SHP77 (cell line): ENCODE data around the gene TNFRSF18.

Experiments used
- DNase-seq, 2 experiments: peaks; one replicate each; lab custom pipeline; 2025; lab: John Stamatoyannopoulos, UW

TNFRSF18 gene

DNA sequence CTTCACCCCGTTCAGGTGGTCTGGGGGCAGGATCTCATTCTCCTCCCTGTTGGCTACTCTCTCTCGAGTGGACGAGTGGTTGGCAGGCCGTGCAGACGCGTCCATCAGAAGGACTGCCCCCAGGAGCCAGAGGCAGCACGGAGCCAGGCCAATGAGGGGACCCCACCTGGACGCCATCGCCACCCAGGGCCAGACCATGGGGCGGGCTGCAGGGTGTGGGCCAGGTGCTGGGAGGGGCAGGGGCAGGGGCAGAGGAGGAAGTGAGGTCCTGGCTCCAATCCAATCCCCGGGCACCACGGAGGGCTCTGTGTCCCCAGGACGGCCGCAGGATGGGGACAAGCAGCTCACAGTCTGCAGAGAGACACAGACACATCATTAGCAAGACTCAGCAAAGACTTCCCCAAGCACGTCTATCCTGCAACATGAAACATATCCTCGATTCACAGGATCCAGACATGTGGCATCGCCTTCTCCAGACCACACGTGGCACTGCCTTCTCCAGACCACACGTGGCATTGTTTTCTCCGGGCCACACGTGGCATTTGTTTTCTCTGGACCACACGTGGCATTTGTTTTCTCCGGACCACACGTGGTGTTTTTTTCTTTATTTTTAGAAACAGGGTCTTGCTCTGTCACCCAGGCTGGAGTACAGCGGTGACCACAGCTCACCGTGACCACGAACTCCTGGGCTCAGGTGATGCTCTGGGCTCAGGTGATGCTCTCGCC, 22.4 kb upstream of the TNFRSF18 start:
- no peak for DNase-seq

DNA sequence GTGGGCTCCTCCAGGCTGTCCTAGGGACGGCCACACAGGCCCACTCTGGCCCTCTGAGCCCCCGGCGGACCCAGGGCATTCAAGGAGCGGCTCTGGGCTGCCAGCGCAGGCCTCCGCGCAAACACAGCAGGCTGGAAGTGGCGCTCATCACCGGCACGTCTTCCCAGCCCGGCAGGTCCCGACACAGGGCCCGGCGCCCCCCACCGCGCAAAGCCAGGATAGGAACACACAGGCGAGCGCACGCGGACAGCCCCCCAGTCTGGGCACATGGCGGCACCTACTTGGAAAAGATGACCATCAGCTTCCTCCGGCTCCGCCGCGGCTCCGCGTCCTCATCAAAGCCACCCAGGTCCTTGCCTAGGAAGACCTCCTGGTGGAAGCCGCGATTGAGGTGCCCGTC, 21.8 kb upstream of the TNFRSF18 start:
- no peak for DNase-seq

- no peak for DNase-seq
These were observed 21.0 kb upstream of the TNFRSF18 start for GRCh38 chr1:1227386-1227785.

GRCh38 chr1:1226566-1227362, 20.4 kb upstream of the TNFRSF18 start:
- no peak for DNase-seq

DNA sequence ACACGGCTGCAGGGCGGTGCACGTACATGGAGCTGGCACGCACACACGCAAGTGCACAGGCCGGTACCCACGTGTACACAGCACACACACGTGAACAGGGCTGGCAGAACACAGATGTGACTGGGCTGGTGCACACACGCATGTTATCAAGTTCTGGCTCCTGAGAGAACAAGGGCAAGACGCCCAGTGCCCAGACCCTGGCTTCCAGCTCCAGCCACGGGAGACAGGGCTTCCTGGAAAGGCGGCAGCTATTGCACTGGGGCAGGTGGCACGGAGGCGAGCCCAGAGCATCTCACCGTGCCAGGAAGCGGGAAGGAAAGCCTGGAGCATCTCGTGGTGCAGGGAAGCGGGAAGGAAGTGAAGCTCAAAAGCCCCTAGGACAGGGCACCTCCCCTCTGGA, 19.5 kb upstream of the TNFRSF18 start:
- no peak for DNase-seq

DNA sequence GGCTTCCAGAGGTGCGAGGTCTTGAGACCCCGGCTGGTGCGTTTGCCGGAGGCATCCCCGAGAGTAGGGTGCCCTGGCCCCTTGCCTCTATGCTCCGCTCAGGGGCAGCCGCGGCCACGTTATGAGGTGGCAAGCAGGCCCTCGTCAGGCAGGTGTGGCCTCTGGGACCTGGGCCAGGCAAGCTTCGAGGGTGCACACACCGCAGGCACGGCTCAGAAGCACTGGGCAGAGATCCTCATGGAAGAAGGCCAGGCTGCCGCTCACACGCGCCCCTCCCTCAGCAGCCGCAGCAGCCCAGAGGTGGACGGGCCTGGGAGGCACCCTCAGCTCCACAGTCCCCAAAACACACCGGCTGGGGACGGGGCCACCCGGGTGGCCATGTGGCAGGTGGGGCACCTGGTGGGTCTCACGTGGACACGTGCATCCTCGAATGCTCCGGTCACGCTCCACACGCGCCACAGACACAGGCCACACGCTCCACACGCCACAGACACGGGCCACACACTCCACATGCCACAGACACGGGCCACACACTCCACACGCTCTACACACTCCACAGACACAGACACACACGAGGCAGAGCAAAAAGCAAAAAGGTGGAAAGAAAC, 18.9 kb upstream of the TNFRSF18 start:
- DNase-seq, result no peak

DNA sequence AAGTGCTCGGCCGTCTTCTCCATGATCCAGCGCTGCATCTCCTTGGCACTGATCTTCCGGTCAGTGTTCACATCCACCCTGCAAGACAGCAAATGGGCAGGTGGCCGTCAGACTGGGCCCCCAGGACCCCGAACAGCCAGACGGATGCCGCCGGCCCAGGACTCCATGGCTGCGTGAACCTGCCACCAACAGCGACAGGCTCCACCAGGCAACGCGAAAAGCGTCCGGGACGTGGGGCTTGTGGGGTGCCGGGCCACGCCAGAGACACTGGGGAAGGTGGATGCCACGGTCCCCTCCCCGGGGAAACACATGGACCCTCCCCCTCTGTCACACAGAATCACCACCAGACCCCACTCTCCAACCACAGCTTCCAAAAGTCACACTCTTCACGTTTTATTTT, 17.5 kb upstream of the TNFRSF18 start:
- no peak for DNase-seq

DNA sequence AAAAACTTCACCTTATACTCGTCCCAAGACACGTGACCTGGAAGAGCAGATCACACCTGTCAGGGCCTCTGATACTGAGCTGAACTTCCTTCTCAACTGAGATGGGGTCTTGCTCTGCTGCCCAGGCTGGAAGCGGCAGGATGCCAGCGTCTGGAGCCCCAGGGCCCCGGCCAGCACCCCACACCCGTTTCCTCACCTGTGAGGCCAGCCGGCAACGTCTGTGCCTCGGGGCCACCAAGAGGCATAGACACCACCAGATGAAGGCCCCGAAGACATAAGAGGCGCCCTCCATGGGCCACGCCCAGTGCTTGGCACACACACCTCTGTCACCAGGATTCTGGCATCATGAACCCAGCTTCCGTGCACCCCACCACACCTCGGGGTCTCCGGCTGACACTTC, 16.9 kb upstream of the TNFRSF18 start:
- no peak for DNase-seq

GRCh38 chr1:1222575-1223225, 16.3 kb upstream of the TNFRSF18 start:
- DNase-seq, result no peak

- DNase-seq, result no peak
These were observed 15.6 kb upstream of the TNFRSF18 start for GRCh38 chr1:1221887-1222574.

- DNase-seq, result no peak
These were observed 13.8 kb upstream of the TNFRSF18 start for GRCh38 chr1:1220197-1220596.

- no peak for DNase-seq
These were observed 12.9 kb upstream of the TNFRSF18 start for GRCh38 chr1:1219341-1219740.

DNA sequence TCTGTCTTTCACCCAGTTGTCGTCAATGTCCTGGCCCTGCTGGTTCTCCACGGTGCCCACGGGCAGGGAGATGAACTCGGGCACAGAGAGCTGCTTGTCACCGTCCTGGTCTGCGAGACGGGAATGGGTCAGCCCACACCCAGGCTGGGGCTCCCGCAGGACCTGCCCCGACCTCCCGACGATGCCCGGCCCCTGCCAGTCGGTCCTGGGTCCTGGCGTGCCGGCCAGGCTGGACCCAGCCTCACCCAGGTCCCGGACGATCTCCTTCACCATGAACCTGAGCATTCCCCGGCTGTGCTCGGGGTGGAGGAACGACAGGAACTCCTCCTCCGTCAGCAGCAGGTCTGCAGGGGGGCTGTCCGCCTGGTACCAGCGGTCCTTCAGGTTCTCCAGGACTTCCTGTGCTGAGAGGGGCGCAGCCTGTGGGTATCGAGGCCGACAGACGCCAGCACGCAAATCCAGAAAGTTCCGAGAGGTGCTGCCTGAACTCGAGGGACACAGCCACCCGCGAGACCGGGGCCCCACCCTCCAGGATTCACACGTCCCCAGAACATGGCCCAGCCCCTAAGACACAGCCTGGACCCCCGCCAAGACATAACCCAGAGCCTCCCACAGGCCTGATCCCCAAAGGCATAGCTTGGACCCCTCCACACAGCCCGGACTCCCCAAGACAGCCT, 12.3 kb upstream of the TNFRSF18 start:
- DNase-seq, result no peak

DNA sequence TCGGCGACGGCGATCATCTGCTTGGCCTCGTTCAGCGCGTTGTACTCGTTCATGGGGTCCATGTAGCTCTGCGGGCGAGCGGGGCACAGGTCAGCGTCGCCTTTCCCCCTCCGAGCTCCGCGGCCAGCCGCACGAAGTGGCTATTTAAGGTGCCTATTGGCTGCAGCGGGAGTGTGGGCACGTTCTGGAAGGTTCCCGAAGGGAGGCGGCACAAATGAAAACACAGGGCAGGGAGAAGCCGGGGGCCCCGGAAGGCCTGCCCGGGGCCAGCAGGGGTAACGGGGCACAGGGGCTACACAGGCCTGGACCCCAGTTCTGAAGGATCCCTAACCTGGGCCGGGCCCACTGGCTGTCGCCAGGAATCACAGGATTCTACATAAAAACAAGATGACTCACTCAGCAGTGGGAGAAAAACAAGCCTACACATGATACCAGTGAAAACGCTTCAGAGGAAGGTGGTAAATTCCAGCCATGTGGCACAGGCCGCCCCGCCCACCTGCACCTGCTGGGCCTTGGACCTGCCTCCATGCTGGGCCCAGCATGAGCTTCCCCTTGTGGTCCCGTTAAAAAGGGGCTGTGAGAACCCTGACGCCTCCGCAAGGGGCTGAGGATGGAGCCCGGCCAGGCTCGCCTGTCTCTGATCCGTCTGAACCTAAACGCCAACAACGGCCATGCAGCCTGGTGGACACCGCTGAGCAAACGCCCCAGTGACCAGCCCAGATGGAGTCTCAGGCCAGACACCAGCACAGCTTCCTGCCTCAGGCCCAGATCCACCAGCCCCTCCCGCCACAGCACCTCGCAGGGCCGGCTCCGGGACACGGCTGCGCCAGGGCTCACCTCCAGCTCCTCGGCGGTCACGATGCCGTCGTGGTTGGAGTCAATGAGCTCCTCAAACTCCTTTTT, 11.5 kb upstream of the TNFRSF18 start:
- no peak for DNase-seq

DNA sequence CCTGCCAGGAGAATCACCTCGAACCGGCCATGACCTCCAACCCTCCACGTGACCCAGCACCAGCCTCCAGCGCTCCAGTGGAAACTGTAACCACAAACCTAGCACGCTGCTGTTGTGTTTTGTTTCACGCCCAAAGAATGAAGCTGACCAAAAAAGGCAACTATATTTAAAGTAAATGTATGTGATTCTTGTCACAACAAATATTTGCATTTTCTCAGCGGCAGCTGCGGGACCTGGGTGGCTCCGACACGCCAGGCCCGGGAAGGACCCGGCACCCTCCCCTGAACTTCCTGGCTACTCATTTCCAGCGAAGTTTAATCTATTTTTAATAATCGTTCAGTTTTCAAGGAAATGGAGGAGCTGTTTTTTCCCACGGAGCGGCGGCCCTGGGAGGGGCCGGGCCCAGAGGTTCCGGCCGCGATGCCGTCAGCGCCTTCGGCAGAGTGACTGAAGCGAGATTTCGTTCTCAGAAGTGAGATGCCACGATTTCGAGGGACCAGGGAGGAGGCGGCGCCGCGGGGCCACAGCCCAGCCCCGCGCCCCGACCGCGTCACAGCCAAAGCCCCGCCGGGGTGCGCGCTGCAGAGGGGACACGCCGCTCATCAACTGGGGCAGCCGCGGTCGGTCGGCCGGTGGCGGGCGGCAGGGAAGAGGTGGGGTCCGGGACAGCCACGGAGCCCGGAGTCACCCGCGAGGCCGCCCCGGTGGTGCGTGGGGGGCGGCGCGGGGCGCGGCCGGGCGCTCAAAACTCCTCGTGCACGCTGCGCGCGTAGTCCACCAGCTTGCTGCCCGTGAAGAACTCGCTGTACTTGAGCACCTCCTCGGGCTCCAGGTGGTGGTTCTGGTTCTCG, 10.6 kb upstream of the TNFRSF18 start:
- no peak for DNase-seq

- no peak for DNase-seq
These were observed 9.7 kb upstream of the TNFRSF18 start for GRCh38 chr1:1215881-1216605.

DNA sequence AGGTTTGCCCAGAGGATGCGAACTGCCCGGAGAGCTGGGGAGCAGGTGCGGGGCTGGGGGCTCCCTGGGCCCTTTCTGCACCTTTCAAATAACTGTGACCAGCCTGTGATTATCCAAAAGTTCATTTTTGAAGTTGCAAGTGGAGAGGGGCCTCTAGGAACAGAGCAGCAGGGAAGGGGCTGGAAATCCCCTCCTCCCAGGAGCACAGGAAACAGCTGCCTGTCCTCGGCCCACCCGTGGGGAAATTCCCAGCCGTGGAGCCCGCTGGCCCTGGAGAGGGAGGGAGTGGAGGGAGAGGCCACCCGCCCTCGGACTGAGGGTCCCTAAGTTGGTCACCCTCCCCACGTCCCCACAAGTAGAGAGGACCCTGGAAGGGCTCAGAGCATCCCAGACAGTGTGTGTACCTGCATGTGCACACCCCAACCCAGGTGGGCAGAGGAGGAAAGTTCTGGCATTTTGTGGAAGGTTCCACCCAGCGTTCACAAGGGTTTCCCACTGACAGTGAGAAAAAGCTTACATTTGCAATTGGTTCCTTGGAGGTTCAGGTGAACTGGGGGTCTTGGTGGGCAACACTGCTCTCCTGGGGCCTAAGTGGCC, 8.8 kb upstream of the TNFRSF18 start:
- no peak for DNase-seq
